Muscle of arm (tissue), 12 donors: ENCODE measurements around the gene ILK. TPM values are rescaled to one million over a fixed set of nuclear protein-coding genes. Genes with fewer than 3 reads are reported as not detected.

ENCODE experiments used
- DNase-seq: peaks from one replicate; pipeline ENCODE4 v3.0.0-alpha.2; 2013
- polyA plus RNA-seq, 12 donors: library from polyadenylated mRNA; unstranded; fragments of 120-200 nt; gene quantifications; one replicate each; pipeline ENCODE4 v1.2.1, GENCODE V29; 2013; ENCODE audit not compliant: insufficient read length in 12 of 12

ILK gene
- polyA plus RNA-seq, 12 donors, result 120 to 152 (median 136) TPM; not detected in 1

- peak; percentile 57 for DNase-seq
These were observed 14.8 kb downstream of the ILK start for GRCh38 chr11:6618117-6619003.

- peak; percentile 96 for DNase-seq
These were observed 15.6 kb downstream of the ILK start, which contains the start of gene TPP1 for GRCh38 chr11:6619004-6619745. Gene TPP1, minus strand, starts transcription at chr11:6619422. Its CDS starts 22 bp downstream, at chr11:6619400.

DNA sequence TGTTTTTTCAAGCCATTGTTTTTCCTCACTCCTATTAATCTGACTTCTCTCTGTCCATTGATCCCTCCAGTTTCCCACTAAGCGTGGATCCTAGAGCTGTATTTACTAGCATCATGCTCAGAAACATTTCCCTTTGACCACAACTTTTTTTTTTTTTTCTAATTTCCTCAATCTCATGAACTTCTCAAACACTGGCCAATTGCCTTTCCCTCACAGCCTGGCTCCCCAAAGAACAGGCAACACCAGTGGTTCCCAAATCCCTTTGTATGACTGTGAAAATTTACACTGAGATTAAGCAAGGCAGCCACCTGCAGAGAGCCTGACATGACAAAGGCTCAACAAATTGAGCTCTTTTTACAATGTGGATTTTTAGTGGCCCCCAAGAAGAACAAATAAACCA, 17.1 kb downstream of the ILK start:
- DNase-seq, result no peak

DNA sequence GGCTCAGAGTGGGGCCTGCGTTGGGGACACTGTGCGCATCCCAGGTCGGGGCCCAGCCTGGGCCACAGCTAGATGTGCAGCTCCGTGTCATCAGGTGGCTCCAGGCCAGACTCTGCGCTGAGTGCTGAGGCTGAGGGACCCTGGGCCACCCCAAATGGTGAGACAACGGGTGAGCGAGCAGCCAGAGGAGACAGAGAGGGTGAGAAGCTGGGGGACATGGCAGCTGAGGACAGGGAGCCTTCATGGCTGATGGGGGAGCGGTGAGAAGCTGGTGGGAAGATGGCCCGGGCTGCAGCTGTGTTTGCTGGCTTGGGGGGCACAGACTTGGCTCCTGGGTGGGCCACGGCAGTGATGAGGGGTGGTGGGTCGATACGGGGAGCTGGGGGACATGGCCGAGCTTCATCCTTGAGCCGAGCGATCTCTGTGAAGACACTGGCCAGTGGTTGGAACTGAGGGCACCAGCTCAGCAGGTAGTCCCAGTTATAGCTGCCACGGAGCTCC, 18.2 kb downstream of the ILK start:
- no peak for DNase-seq

GRCh38 chr11:6622261-6623171, 18.9 kb downstream of the ILK start:
- DNase-seq, result no peak

- DNase-seq, result no peak
These were observed 20.1 kb downstream of the ILK start for GRCh38 chr11:6623391-6624363.

- no peak for DNase-seq
These were observed 21.7 kb downstream of the ILK start for GRCh38 chr11:6625156-6625831.

- no peak for DNase-seq
These were observed 22.4 kb downstream of the ILK start for GRCh38 chr11:6625832-6626420.

- no peak for DNase-seq
These were observed 23.6 kb downstream of the ILK start for GRCh38 chr11:6626971-6627761.

DNA sequence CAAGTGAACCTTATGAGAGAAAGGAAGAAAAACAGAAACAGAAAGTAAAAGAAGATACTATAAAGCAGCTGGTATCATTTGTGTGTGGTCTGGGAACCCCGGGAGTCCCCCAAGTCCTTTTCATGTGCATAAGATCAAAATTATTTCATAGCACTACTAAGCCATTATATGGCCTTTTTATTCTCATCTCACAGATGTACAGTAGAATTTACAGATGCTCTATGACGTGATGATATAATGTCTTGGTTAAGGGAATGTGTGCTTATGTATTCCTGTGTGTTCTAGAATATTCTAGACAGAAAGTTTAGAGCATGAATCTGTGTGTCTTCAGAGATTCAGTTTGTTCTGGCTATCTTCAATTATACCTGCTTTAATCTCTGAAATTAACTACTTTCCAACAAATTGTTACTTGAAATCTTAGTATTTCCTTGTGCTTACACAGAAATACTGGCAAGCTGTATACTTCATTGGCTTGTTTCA, 24.2 kb downstream of the ILK start:
- DNase-seq, result no peak

DNA sequence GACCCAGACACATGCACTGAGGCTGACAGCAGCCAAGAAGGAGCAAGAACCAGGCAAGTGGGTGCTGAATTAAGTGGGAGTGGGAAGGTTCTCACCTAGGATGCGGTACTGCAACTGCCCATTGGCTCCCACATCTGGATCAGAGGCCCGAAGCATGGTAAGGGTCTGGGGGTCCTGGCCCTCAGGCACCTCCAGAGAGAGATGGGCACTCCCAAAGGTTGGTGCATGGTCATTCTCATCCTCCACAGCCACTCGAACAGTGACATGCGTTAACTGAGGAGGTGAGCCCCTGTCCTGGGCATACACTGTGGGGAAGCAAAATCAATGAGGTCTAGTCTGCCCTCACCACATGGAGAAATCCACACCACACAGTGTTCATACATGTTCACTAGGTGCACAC, 25.0 kb downstream of the ILK start:
- no peak for DNase-seq

DNA sequence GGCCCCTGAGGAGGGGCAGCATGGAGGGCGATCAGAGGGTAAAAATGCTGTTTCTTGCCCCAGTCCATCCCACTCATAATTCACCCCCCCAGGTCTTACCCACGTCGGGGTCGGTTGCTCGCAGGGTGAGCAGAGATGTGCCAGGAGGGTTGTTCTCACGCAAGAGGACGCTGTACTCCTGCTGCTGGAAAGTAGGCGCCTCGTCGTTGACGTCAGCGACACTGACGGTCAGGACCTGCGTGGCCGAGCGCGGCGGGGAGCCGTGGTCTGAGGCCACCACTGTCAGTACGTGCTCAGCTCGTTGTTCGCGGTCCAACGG, 26.0 kb downstream of the ILK start:
- DNase-seq, result no peak

- DNase-seq, result no peak
These were observed 26.5 kb downstream of the ILK start for GRCh38 chr11:6629892-6630631.

DNA sequence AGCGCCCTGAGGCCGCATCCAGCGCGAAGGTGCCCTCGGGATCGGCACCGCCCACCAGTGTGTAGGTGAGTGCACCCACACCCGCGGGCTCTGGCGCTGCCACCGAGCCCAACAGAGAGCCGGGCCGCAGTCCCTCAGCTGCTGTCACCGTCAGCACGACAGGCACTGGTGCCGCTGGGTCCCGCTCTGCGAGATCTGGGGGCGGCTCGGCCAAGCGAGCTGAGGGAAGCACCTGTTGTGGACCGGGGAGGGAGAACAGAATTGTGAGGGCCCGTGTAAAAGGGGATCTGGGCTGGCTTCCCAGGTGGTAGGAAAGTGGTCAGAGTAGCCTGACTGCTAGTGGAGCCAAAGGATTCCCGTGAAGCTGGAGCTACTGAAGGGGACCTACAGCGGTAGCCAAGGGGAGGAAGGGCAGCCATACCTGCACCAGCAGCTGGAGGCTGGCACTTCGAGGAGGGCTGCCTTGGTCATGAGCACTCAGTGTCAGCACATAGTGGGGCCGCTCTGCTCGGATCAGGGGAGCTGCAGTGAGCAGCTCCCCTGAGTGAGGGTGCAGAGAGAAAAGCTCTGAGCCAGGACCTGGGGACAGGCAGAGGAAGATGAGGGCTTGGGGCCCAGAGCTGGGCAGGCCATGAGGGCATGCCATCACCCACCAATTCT, 27.2 kb downstream of the ILK start:
- no peak for DNase-seq

DNA sequence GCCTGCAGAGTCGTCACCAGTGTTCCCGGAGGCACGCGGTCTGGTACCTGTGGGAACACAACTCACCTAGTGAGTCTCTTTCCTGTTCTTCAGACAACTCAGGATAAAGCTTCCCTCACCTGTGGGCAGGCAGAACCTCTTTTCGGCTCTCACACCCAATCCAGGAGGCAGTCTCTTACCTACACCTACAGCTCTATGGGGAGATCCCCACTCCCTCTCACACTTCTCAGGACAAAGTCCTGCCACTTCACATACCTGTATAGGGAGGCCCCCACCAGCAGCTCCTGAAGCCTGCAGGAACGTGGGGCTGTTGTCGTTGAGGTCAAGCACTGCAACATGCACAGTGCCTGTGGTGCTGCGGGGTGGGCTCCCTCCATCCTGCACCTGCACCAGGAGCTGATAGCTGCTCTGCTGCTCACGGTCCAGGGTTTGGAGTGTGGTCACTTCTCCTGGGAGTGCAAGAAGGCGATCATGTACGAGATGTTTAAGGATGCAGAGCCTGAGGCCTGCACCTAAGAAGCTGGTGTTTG, 27.9 kb downstream of the ILK start:
- no peak for DNase-seq

DNA sequence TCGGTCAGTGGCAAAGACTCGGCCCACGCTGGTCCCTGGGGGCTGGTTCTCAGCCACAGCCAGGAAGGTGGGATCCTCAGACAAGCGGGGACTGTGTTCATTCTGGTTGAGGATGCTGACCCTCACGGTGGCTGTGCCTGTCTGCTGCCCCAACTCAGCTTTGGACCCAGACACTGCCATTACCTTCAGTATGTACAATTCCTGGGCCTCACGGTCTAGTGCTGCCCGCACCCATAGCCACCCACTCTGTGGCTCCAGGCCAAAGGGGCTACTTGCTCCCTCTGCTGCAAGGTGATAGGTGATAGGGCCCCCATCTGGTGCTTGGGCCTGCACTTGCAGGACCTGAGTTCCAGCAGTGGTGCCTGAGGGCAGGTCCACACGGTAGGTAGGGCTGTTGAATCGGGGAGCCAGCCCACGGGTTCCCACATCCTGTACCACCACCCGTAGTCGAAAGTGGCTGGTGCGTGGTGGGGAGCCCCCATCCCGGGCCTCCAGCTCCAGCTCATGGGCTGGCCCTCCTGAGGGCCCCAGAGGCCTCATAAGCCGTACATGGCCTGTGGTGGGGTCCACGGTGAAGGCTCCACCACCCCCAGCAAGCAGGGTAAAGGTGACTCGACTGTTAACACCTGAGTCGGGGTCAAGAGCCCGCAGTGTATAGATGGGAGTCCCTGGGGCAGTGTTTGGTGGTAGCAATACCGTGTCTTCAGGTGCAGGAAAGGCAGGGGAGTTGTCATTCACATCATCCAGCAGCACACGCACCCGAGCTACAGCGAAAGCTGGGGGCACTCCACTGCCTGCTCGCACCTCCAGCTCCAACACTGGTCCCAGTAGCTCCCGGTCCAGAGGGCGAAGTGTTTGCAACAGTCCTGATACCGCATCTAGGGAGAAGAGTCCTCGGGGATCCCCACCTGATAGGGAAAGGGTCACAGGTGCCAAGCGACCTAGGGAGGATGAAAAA, 28.8 kb downstream of the ILK start:
- DNase-seq, result no peak
